Adrenal gland (tissue), 12 donors: Measurements from ENCODE around the gene TGDS. TPM values are rescaled to one million over a fixed set of nuclear protein-coding genes. Genes with fewer than 3 reads are reported as not detected.

ENCODE experiments used
- DNase-seq, 7 donors: peaks; one replicate each; pipeline ENCODE4 v3.0.0-alpha.2; 2019 to 2020
- H3K27ac ChIP-seq, 5 donors: fragments of 200-600 bp; sonication (generic) in 4 of 5; 1 replicate in 3 of 5; 2 replicates in 2 of 5; pipeline versions ENCODE4 v1.5.1 to v1.8.0; 2016 to 2020; ENCODE audit warnings: mild to moderate bottlenecking in 1 of 5
- H3K27me3 ChIP-seq: fragments of 200-600 bp; 2 replicates; pipeline ENCODE4 v1.8.0; 2021
- H3K36me3 ChIP-seq, 2 donors: fragments of 200-600 bp; replicated peaks in 1 of 2; 1 replicate in 1 of 2; 2 replicates in 1 of 2; pipeline versions ENCODE4 v1.5.1 to v1.8.0; 2018 to 2022
- H3K4me1 ChIP-seq, 2 donors: fragments of 200-600 bp; replicated peaks in 1 of 2; 1 replicate in 1 of 2; 2 replicates in 1 of 2; pipeline versions ENCODE4 v1.5.1 to v1.8.0; 2018 to 2021
- H3K4me3 ChIP-seq, 4 donors: fragments of 200-600 bp; sonication (generic) in 3 of 4; one replicate each; pipeline ENCODE4 v1.5.1; 2016 to 2018
- H3K9me3 ChIP-seq, 3 donors: fragments of 200-600 bp; sonication (generic) in 1 of 3; replicated peaks in 1 of 3; 1 replicate in 2 of 3; 2 replicates in 1 of 3; pipeline versions ENCODE4 v1.5.1 to v1.8.0; 2016 to 2021
- POLR2A ChIP-seq, 2 donors: fragments of 450-650 bp; IDR thresholded peaks; one replicate each; pipeline ENCODE4 v1.6.1; 2017; ENCODE audit warnings: antibody characterized with exemption in 2 of 2, mild to moderate bottlenecking in 2 of 2, moderate library complexity in 1 of 2
- WGBS, 4 donors: extraction: QIAGEN DNeasy Blood & Tissue Kit in 2 of 4; methylation state at CpG; one replicate each; pipeline versions ENCODE4 v1.1.5 to v1.1.7; 2013 to 2017; 5-methylcytosine and 5-hydroxymethylcytosine counted together
- intact Hi-C, 2 donors: fragments of 100-400 bp; cut with DNase I; formaldehyde crosslinking; loops; one replicate each; pipeline versions ENCODE4 v1.14.1 to v1.15.0; 2022 to 2023
- polyA plus RNA-seq, 3 donors: library from polyadenylated mRNA; stranded (reverse); fragments of 200-250 nt in 2 of 3; fragments of 350-450 nt in 1 of 3; fragmentation: Illumina TruSeq in 1 of 3; extraction: RNeasy Lipid Tissue Mini Kit (QIAGEN cat#74804) in 1 of 3; gene quantifications; one replicate each; pipeline ENCODE4 v1.2.3, GENCODE V29; 2013 to 2014
- total RNA-seq, 9 donors: library from RNA; depleted of rRNA in 4 of 9; stranded (reverse); fragments of >200 nt in 4 of 9; fragments of 120-200 nt in 1 of 9; fragmentation: NEBNext Ultra II Directional in 1 of 9; extraction: Animal tissue kit (Norgen Biotek cat#: 25700) in 1 of 9; gene quantifications; one replicate each; pipeline versions ENCODE4 v1.1.0 to v1.2.4, GENCODE V29; 2013 to 2023
- donor health status: healthy with polysubstance abuse.
- donor health status: Bipolar disorder and iron deficiency.
- donor health status: DM: yes; HTN: yes; CAD: no.
- donor health status: DM: no; HTN: no; CAD: no.
- donor health status: DM: no; HTN: no; CAD: no.
- donor health status: DM: yes; HTN: yes; CAD: no.

Gene TGDS
- total and polyA plus RNA-seq, 12 donors: 6.2 to 27.4 (median 11.6) TPM

GRCh38 chr13:94524407-94524806, 71.5 kb downstream of the TGDS start:
- no peak overlapping the region for H3K27ac ChIP-seq

More at GRCh38 chr13:94524407-94524806, 71.5 kb downstream of the TGDS start:
- no peak for TF ChIP-seq POLR2A (IDR thresholded peaks at IDR 0.05)
- intact Hi-C loops: no loop called here
- no peak overlapping the region for H3K4me3 ChIP-seq
- DNase-seq: no peak
- H3K9me3 ChIP-seq: no peaks in the 10 kb centered on the region
- WGBS, 4 donors: 83 to 94% (median 87%) methylated on average over 4 to 7 of the region's 7 CpGs
- no peaks in the 10 kb centered on the region for H3K4me1 ChIP-seq
- no peaks in the 10 kb centered on the region for H3K27me3 ChIP-seq
- H3K36me3 ChIP-seq: no peaks in the 10 kb centered on the region

Other genes starting within 250 kb of the TGDS start
- gene DCT, start 116.5 kb downstream of the TGDS start, total RNA-seq: 1 to 10 TPM in 4 of 9 donors, under 1 TPM in 5; 0.18 to 3.0 (median 0.69) TPM
- 1 to 10 TPM in 1 of 3 donors, under 1 TPM in 2; 0.40 to 1.1 (median 0.80) TPM for gene DCT, start 116.5 kb downstream of the TGDS start, polyA plus RNA-seq
- gene GPR180, start 5.7 kb upstream of the TGDS start, total RNA-seq: 1 to 10 TPM; 3.1 to 6.1 (median 3.8) TPM
- 1 to 10 TPM; 1.1 to 8.0 (median 1.5) TPM for gene GPR180, start 5.7 kb upstream of the TGDS start, polyA plus RNA-seq
- not detected for gene SOX21, start 116.4 kb upstream of the TGDS start, total RNA-seq
- gene SOX21, start 116.4 kb upstream of the TGDS start, polyA plus RNA-seq: not detected